Right lobe of liver (tissue), 6 donors: ENCODE measurements around the gene SYNE2. TPM values are rescaled to one million over a fixed set of nuclear protein-coding genes. Genes with fewer than 3 reads are reported as not detected.

Experiments
- ATAC-seq, 4 donors: fragments of 200-7000 bp; cut with Tn5 transposase; one replicate each; pipeline ENCODE4 v1.9.1; 2020; ENCODE audit warnings: mild to moderate bottlenecking in 4 of 4, moderate library complexity in 4 of 4
- DNase-seq, 3 donors: peaks; one replicate each; pipeline ENCODE4 v3.0.0-alpha.2; 2020
- H3K27ac ChIP-seq, 3 donors: fragments of 200-600 bp; one replicate each; pipeline ENCODE4 v1.8.0; 2022
- H3K27me3 ChIP-seq, 2 donors: fragments of 200-600 bp; one replicate each; pipeline ENCODE4 v1.8.0; 2022
- H3K36me3 ChIP-seq, 4 donors: fragments of 200-600 bp; sonication (generic) in 1 of 4; one replicate each; pipeline versions ENCODE4 v1.5.1 to v1.8.0; 2017 to 2022; ENCODE audit warnings: control low read depth in 1 of 4
- H3K4me1 ChIP-seq, 4 donors: fragments of 200-600 bp; sonication (generic) in 1 of 4; one replicate each; pipeline versions ENCODE4 v1.5.1 to v1.8.0; 2017 to 2022; ENCODE audit warnings: control low read depth in 1 of 4
- H3K4me3 ChIP-seq, 3 donors: fragments of 200-600 bp; one replicate each; pipeline ENCODE4 v1.8.0; 2022
- H3K9me3 ChIP-seq, 4 donors: fragments of 200-600 bp; sonication (generic) in 1 of 4; one replicate each; pipeline versions ENCODE4 v1.5.1 to v1.8.0; 2017 to 2022; ENCODE audit warnings: control low read depth in 1 of 4
- CTCF ChIP-seq, 4 donors: fragments of 200-600 bp in 3 of 4; fragments of 450-650 bp in 1 of 4; IDR thresholded peaks; one replicate each; pipeline versions ENCODE4 v1.5.1 to v1.8.0; 2016 to 2022; ENCODE audit warnings: antibody characterized with exemption in 4 of 4, mild to moderate bottlenecking in 2 of 4
- POLR2A ChIP-seq: fragments of 450-650 bp; IDR thresholded peaks from one replicate; pipeline ENCODE4 v1.6.1; 2017; ENCODE audit warnings: antibody characterized with exemption, mild to moderate bottlenecking
- WGBS: methylation state at CpG from one replicate; pipeline ENCODE4 v1.1.6; 2018; ENCODE audit warnings: low coverage, low lambda C conversion rate; ENCODE audit not compliant: insufficient coverage; ENCODE audit errors: missing lambda C conversion rate; 5-methylcytosine and 5-hydroxymethylcytosine counted together
- intact Hi-C, 2 donors: fragments of 100-400 bp; cut with DNase I; formaldehyde crosslinking; loops; one replicate each; pipeline versions ENCODE4 v1.11.2 to v1.14.1; 2022
- total RNA-seq, 6 experiments: library from RNA; depleted of rRNA in 2 of 6; stranded (reverse); fragments of >200 nt in 2 of 6; fragmentation: NEBNext Ultra II Directional in 3 of 6; extraction: Animal tissue kit (Norgen Biotek cat#: 25700) in 3 of 6; gene quantifications; one replicate each; pipeline versions ENCODE4 v1.1.0 to v1.2.4, GENCODE V29; 2016 to 2023
- donor health status: DM: no; HTN: yes; CAD: no.
- donor health status: DM: no; HTN: no; CAD: no.
- donor health status: DM: no; HTN: no; CAD: no.
- donor health status: DM: no; HTN: yes; CAD: no.
- donor health status: DM: no; HTN: yes; CAD: no.

Gene SYNE2
- total RNA-seq, 6 experiments from 2014 or later: 34.6 to 118 (median 47.8) TPM

- intact Hi-C loops: no loop called here
- no peaks in the 10 kb centered on the region for H3K9me3 ChIP-seq
- H3K36me3 ChIP-seq: peaks cover 0 to 15% (median 5%) of the 10 kb centered on the region in 4 donors
- ATAC-seq (no peak), DNase-seq (no peak)
- no peaks in the 10 kb centered on the region for H3K27me3 ChIP-seq
- no peak overlapping the region for H3K4me3 ChIP-seq
- peaks cover 0 to 8% (median 0%) of the 10 kb centered on the region in 4 donors for H3K4me1 ChIP-seq
- H3K27ac ChIP-seq: no peak overlapping the region
- WGBS: 92% methylated on average over 2 of the region's 7 CpGs
- TF ChIP-seq CTCF (IDR thresholded peaks at IDR 0.05) (no peak), POLR2A (no peak)
Measured at GRCh38 chr14:64201296-64201695, 348.5 kb downstream of the SYNE2 start.

GRCh38 chr14:64201921-64202545 is 349.2 kb downstream of the SYNE2 start:
- ATAC-seq: no peak
- WGBS: 80% methylated on average over 11 of the region's 18 CpGs
- TF ChIP-seq POLR2A (no peak), CTCF (IDR thresholded peaks at IDR 0.05) (no peak)
- no peaks in the 10 kb centered on the region for H3K27me3 ChIP-seq
- peaks cover 0 to 11% (median 5%) of the 10 kb centered on the region in 4 donors for H3K36me3 ChIP-seq
- no peaks in the 10 kb centered on the region for H3K9me3 ChIP-seq
- no peak overlapping the region for H3K4me3 ChIP-seq
- H3K27ac ChIP-seq: no peak overlapping the region
- H3K4me1 ChIP-seq: peaks cover 0 to 8% (median 0%) of the 10 kb centered on the region in 4 donors
- DNase-seq: no peak
- intact Hi-C loops: no loop called here

GRCh38 chr14:64202716-64203115 is 349.9 kb downstream of the SYNE2 start:
- Histone ChIP-seq H3K27me3 (no peaks in the 10 kb centered on the region), H3K4me3 (no peak overlapping the region), H3K36me3 (peaks cover 0 to 11% (median 5%) of the 10 kb centered on the region in 4 donors), H3K27ac (no peak overlapping the region), H3K9me3 (no peaks in the 10 kb centered on the region), H3K4me1 (peaks cover 0 to 8% (median 0%) of the 10 kb centered on the region in 4 donors)
- TF ChIP-seq CTCF (IDR thresholded peaks at IDR 0.05) (no peak), POLR2A (no peak)
- no peak for DNase-seq
- WGBS: 78% methylated on average over 4 of the region's 10 CpGs
- no peak for ATAC-seq
- intact Hi-C loops: no loop called here

DNA sequence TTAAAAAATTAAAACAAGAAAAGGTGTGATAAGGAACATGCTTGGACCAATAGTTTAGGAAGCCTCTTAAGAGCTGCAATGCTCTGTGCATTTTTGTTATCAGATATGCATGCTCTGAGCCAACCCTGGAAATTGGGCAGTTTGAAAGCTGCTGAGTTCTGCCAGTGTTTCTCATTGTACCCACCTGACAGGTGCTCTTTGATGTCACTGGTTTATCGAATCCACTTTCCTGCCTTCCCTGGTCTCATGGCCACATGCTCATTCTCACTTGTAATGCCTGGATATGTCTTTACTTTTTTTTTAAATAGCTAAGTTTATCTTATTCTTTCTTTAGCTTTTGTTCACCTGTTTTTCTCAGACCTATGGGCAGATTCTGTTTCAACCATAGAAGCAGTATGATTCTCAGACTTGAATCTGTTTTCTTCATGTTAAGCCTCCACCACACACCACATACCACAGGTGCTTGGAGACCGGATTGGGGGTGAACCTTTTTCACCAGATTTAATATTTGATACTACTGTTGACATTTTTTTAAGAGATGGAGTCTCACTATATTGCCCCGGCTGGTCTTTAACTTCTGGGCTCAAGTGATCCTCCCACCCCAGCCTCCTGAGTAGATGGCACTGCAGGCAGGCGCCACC is 350.7 kb downstream of the SYNE2 start:
- Histone ChIP-seq H3K27me3 (no peaks in the 10 kb centered on the region), H3K27ac (no peak overlapping the region), H3K36me3 (peaks cover 0 to 17% (median 8%) of the 10 kb centered on the region in 4 donors), H3K4me3 (no peak overlapping the region), H3K9me3 (no peaks in the 10 kb centered on the region), H3K4me1 (peaks cover 0 to 6% (median 0%) of the 10 kb centered on the region in 4 donors)
- no peak for TF ChIP-seq CTCF (IDR thresholded peaks at IDR 0.05)
- no peak for TF ChIP-seq POLR2A
- intact Hi-C loops: no loop called here
- WGBS: 89% methylated on average over 3 of the region's 4 CpGs
- DNase-seq: no peak
- ATAC-seq: no peak
